Lower leg skin (tissue), 3 donors: ENCODE measurements around the gene JMJD1C.

Experiments
- POLR2A ChIP-seq, 2 donors: fragments of 450-650 bp; IDR thresholded peaks; one replicate each; pipeline ENCODE4 v1.6.1; 2016 to 2017; ENCODE audit warnings: antibody characterized with exemption in 2 of 2, mild to moderate bottlenecking in 1 of 2, moderate library complexity in 1 of 2
- TF ChIP-seq, protein P1 (sequence below), 3 donors: fragments of 450-650 bp; IDR thresholded peaks; one replicate each; pipeline ENCODE4 v1.5.1; 2016; ENCODE audit warnings: antibody characterized with exemption in 3 of 3, mild to moderate bottlenecking in 3 of 3, moderate library complexity in 2 of 3

DNA sequence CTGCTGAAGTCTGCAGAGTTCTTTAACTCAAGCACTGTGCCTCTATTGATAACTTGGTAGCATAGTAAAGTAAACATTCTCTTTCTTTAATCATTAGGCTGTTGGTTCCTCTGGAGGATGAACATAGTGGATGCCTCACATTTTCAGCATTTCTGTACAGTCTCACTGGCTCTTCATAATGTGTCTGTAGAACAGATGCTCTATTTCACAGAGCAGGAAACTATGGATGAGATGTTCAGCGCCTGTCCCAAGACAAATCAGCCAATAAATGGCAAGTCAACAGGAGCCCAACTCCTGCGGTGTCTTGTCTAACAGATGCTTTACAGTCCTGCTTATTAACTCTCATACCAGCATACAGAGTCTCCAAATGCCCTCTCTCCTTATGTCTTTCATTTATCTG is 296.2 kb downstream of the JMJD1C start:
- TF ChIP-seq, protein P1, sequence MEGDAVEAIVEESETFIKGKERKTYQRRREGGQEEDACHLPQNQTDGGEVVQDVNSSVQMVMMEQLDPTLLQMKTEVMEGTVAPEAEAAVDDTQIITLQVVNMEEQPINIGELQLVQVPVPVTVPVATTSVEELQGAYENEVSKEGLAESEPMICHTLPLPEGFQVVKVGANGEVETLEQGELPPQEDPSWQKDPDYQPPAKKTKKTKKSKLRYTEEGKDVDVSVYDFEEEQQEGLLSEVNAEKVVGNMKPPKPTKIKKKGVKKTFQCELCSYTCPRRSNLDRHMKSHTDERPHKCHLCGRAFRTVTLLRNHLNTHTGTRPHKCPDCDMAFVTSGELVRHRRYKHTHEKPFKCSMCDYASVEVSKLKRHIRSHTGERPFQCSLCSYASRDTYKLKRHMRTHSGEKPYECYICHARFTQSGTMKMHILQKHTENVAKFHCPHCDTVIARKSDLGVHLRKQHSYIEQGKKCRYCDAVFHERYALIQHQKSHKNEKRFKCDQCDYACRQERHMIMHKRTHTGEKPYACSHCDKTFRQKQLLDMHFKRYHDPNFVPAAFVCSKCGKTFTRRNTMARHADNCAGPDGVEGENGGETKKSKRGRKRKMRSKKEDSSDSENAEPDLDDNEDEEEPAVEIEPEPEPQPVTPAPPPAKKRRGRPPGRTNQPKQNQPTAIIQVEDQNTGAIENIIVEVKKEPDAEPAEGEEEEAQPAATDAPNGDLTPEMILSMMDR (IDR thresholded peaks at IDR 0.05) = no peak
- no peak for TF ChIP-seq POLR2A (IDR thresholded peaks at IDR 0.05)
